Liver (tissue), 10 donors: Measurements from ENCODE around the gene BCAS4. TPM values are rescaled to one million over a fixed set of nuclear protein-coding genes. Genes with fewer than 3 reads are reported as not detected.

Source experiments
- DNase-seq: peaks from one replicate; pipeline ENCODE4 v3.0.0-alpha.2; 2017; ENCODE audit warnings: low spot score
- H3K27ac ChIP-seq, 2 donors: one replicate each; pipeline ENCODE4 v1.7.0; 2013; ENCODE audit warnings: inconsistent platforms in 2 of 2, low read length in 2 of 2, control low read depth in 1 of 2, low read depth in 1 of 2, mild to moderate bottlenecking in 1 of 2
- H3K27me3 ChIP-seq, 4 donors: one replicate each; pipeline versions ENCODE4 v1.6.1 to v1.7.0; 2013; ENCODE audit warnings: low read length in 3 of 4, inconsistent platforms in 1 of 4, mild to moderate bottlenecking in 1 of 4, moderate library complexity in 1 of 4; ENCODE audit not compliant: control insufficient read depth in 4 of 4, insufficient read depth in 4 of 4
- H3K36me3 ChIP-seq, 4 donors: one replicate each; pipeline versions ENCODE4 v1.6.1 to v1.7.0; 2013; ENCODE audit warnings: low read length in 3 of 4, mild to moderate bottlenecking in 3 of 4, low read depth in 1 of 4, moderate library complexity in 1 of 4; ENCODE audit not compliant: control insufficient read depth in 4 of 4, insufficient read depth in 3 of 4
- H3K4me1 ChIP-seq, 4 donors: one replicate each; pipeline versions ENCODE4 v1.6.1 to v1.7.0; 2013; ENCODE audit warnings: low read length in 3 of 4, mild to moderate bottlenecking in 3 of 4, moderate library complexity in 1 of 4; ENCODE audit not compliant: control insufficient read depth in 4 of 4, insufficient read depth in 4 of 4
- H3K4me3 ChIP-seq, 3 donors: one replicate each; pipeline versions ENCODE4 v1.6.1 to v1.7.0; 2013; ENCODE audit warnings: low read length in 3 of 3, control low read depth in 1 of 3, low read depth in 1 of 3, mild to moderate bottlenecking in 1 of 3
- H3K9ac ChIP-seq, 2 donors: one replicate each; pipeline ENCODE4 v1.7.0; 2013; ENCODE audit warnings: low read length in 2 of 2, mild to moderate bottlenecking in 2 of 2, moderate library complexity in 2 of 2, control low read depth in 1 of 2, low read depth in 1 of 2
- H3K9me3 ChIP-seq, 4 donors: one replicate each; pipeline versions ENCODE4 v1.6.1 to v1.7.0; 2013; ENCODE audit warnings: low read length in 3 of 4; ENCODE audit not compliant: control insufficient read depth in 4 of 4
- ATF3 ChIP-seq: IDR thresholded peaks from 2 replicates; pipeline ENCODE4 v1.6.1; 2016; ENCODE audit warnings: antibody characterized with exemption
- CTCF ChIP-seq: fragments of 150-350 bp; IDR thresholded peaks from 2 replicates; pipeline ENCODE4 v1.5.1; 2017; ENCODE audit warnings: improper control_type of control experiment, low read depth, low read length; ENCODE audit not compliant: missing input control
- EGR1 ChIP-seq, 2 donors: IDR thresholded peaks; 2 replicates each; pipeline ENCODE4 v1.6.1; 2016 to 2018; ENCODE audit warnings: antibody characterized with exemption in 2 of 2, low read depth in 2 of 2
- FOXA1 ChIP-seq: IDR thresholded peaks from 2 replicates; pipeline ENCODE4 v1.6.1; 2016; ENCODE audit warnings: antibody characterized with exemption
- FOXA2 ChIP-seq: IDR thresholded peaks from 2 replicates; pipeline ENCODE4 v1.6.1; 2016; ENCODE audit warnings: antibody characterized with exemption
- GABPA ChIP-seq, 2 donors: IDR thresholded peaks in 1 of 2; conservative IDR thresholded peaks in 1 of 2; 2 replicates each; pipeline ENCODE4 v1.6.1; 2016; ENCODE audit warnings: antibody characterized with exemption in 2 of 2, mild to moderate bottlenecking in 1 of 2, moderate library complexity in 1 of 2
- HNF4A ChIP-seq, 2 donors: conservative IDR thresholded peaks; 2 replicates each; pipeline ENCODE4 v1.6.1; 2016; ENCODE audit warnings: antibody characterized with exemption in 2 of 2, mild to moderate bottlenecking in 2 of 2
- MAX ChIP-seq: IDR thresholded peaks from 2 replicates; pipeline ENCODE4 v1.6.1; 2016; ENCODE audit warnings: antibody characterized with exemption
- NR2F2 ChIP-seq: IDR thresholded peaks from 2 replicates; pipeline ENCODE4 v1.6.1; 2016; ENCODE audit warnings: antibody characterized with exemption
- SP1 ChIP-seq: IDR thresholded peaks from 2 replicates; pipeline ENCODE4 v1.6.1; 2018; ENCODE audit warnings: antibody characterized with exemption, mild to moderate bottlenecking
- TAF1 ChIP-seq: conservative IDR thresholded peaks from 2 replicates; pipeline ENCODE4 v1.6.1; 2016; ENCODE audit warnings: antibody characterized with exemption, mild to moderate bottlenecking
- YY1 ChIP-seq: IDR thresholded peaks from 2 replicates; pipeline ENCODE4 v1.6.1; 2016; ENCODE audit warnings: antibody characterized with exemption, mild to moderate bottlenecking
- WGBS: extraction: QIAGEN DNeasy Blood & Tissue Kit; methylation state at CpG from one replicate; pipeline ENCODE4 v1.1.7; 2013; 5-methylcytosine and 5-hydroxymethylcytosine counted together
- polyA plus RNA-seq, 2 donors: library from polyadenylated mRNA; stranded (reverse) in 1 of 2; unstranded in 1 of 2; fragments of 200-250 nt in 1 of 2; fragments of >200 nt in 1 of 2; fragmentation: Nextera tagmentation in 1 of 2; extraction: Ambion mirVana in 1 of 2; gene quantifications; one replicate each; pipeline versions ENCODE4 v1.2.1 to v1.2.3, GENCODE V29; 2013 to 2015
- small RNA-seq: library from RNA; depleted of rRNA; stranded (forward); fragments of <200 nt; gene quantifications from one replicate; pipeline ENCODE3, GENCODE V24; 2014
- total RNA-seq, 2 donors: library from RNA; depleted of rRNA; stranded (reverse); fragments of >200 nt; gene quantifications; one replicate each; pipeline ENCODE4 v1.2.3, GENCODE V29; 2014
- donor health status: healthy.
- donor health status: healthy.
- donor health status: healthy.
- donor health status: healthy.
- donor health status: healthy.

Gene BCAS4
- total and polyA plus RNA-seq, 4 donors = 0.25 to 0.50 (median 0.47) TPM

GRCh38 chr20:50926530-50926929, 131.7 kb downstream of the BCAS4 start:
- no peak for TF ChIP-seq FOXA1
- TF ChIP-seq GABPA (IDR thresholded peaks at IDR 0.05 in 1 of 2, conservative IDR thresholded peaks at IDR 0.05 in 1 of 2) = no peak
- no peak for TF ChIP-seq EGR1 (IDR thresholded peaks at IDR 0.05; ENCODE audit: low read depth in 2 of 2)
- no peak for TF ChIP-seq HNF4A (conservative IDR thresholded peaks at IDR 0.05)
- TF ChIP-seq SP1 = no peak
- TF ChIP-seq TAF1 = no peak
- TF ChIP-seq CTCF = no peak
- TF ChIP-seq MAX = no peak
- no peak for TF ChIP-seq YY1
- TF ChIP-seq ATF3 = no peak
- TF ChIP-seq NR2F2 = no peak
- no peak for TF ChIP-seq FOXA2
- 68% methylated on average over 1 of the region's 1 CpG for WGBS
- Histone ChIP-seq H3K27me3 (no peaks in the 10 kb centered on the region), H3K4me3 (no peak overlapping the region), H3K36me3 (peaks cover 0 to 3% (median 1%) of the 10 kb centered on the region in 4 donors), H3K27ac (no peak overlapping the region), H3K9me3 (no peaks in the 10 kb centered on the region), H3K4me1 (peaks cover 11 to 29% (median 23%) of the 10 kb centered on the region in 4 donors), H3K9ac (no peak overlapping the region)
- no peak for DNase-seq

Small RNA genes lying within 50 kb of the gene (small RNA-seq; reads per million reads assigned to genes)
- gene TMSB4XP6 = not detected

Other genes with a start within 250 kb of the BCAS4 start
- gene RIPOR3, start 103.5 kb upstream of the BCAS4 start, total RNA-seq = 10 to 100 TPM; 23.8 to 90.3 TPM
- gene RIPOR3, start 103.5 kb upstream of the BCAS4 start, polyA plus RNA-seq = 1 to 10 TPM; 5.6 to 8.9 TPM
- gene PARD6B, start 63.5 kb upstream of the BCAS4 start, total RNA-seq = 1 to 10 TPM; 6.2 to 8.8 TPM
- 1 to 10 TPM; 1.2 to 5.7 TPM for gene PARD6B, start 63.5 kb upstream of the BCAS4 start, polyA plus RNA-seq
- 10 to 100 TPM; 25.2 to 25.4 TPM for gene ADNP, start 136.4 kb downstream of the BCAS4 start, total RNA-seq
- 10 to 100 TPM in 1 of 2 donors, 1 to 10 TPM in 1; 9.3 to 15.1 TPM for gene ADNP, start 136.4 kb downstream of the BCAS4 start, polyA plus RNA-seq
- gene DPM1, start 163.5 kb downstream of the BCAS4 start, total RNA-seq = 10 to 100 TPM; 32.1 to 38.2 TPM
- 10 to 100 TPM; 27.2 to 42.6 TPM for gene DPM1, start 163.5 kb downstream of the BCAS4 start, polyA plus RNA-seq
- gene MOCS3, start 163.8 kb downstream of the BCAS4 start, total RNA-seq = 1 to 10 TPM; 4.0 to 4.3 TPM
- 1 to 10 TPM; 1.7 to 2.4 TPM for gene MOCS3, start 163.8 kb downstream of the BCAS4 start, polyA plus RNA-seq
- under 1 TPM; 0.08 to 0.14 TPM for gene KCNG1, start 228.0 kb downstream of the BCAS4 start, total RNA-seq
- gene KCNG1, start 228.0 kb downstream of the BCAS4 start, polyA plus RNA-seq = under 1 TPM in 1 of 2 donors, not detected in 1; 0.24 TPM